H1 (cell line): ENCODE results near the gene GRAMD1C. TPM values are rescaled to one million over a fixed set of nuclear protein-coding genes. Genes with fewer than 3 reads are reported as not detected.

Experiments
- CTCF ChIA-PET: fragments of 300-600 bp; sonication (Branson Sonifier 250); formaldehyde crosslinking; loops from one replicate; lab custom pipeline; 2021; ENCODE audit not compliant: partially characterized antibody; lab: Charles Lee
- POLR2A ChIA-PET: fragments of 300-600 bp; sonication (Branson Sonifier 250); formaldehyde crosslinking; loops from one replicate; lab custom pipeline; 2021; ENCODE audit warnings: inconsistent platforms; ENCODE audit not compliant: partially characterized antibody; lab: Charles Lee
- DNase-seq, 2 experiments: peaks; one replicate each; pipeline versions ENCODE4 v3.0.0 to v3.0.0-alpha.2; 2010 to 2022; ENCODE audit warnings: low spot score in 2 of 2, low read depth in 1 of 2, mixed read lengths in 1 of 2
- FAIRE-seq: peaks from 2 replicates; lab custom pipeline; 2011; peaks lifted over from hg19 to GRCh38; lab: Jason Lieb, UNC
- H2AFZ ChIP-seq: 2 replicates; pipeline ENCODE4 v1.8.1; 2012; ENCODE audit warnings: low read length, inconsistent platforms
- H2AK5ac ChIP-seq: 2 replicates; pipeline ENCODE4 v1.6.1; 2013; ENCODE audit warnings: low read depth, low read length
- H2BK120ac ChIP-seq: replicated peaks from 2 replicates; pipeline ENCODE3; 2013; ENCODE audit warnings: low read depth, low read length, inconsistent platforms
- H2BK12ac ChIP-seq: 2 replicates; pipeline ENCODE4 v1.6.1; 2013; ENCODE audit warnings: low read depth, low read length
- H2BK15ac ChIP-seq: 2 replicates; pipeline ENCODE4 v1.6.1; 2013; ENCODE audit warnings: low read length
- H2BK20ac ChIP-seq: 2 replicates; pipeline ENCODE4 v1.6.1; 2013; ENCODE audit warnings: low read length
- H2BK5ac ChIP-seq: 2 replicates; pipeline ENCODE4 v1.6.1; 2013; ENCODE audit warnings: low read depth, low read length
- H3K14ac ChIP-seq: 2 replicates; pipeline ENCODE4 v1.6.1; 2013; ENCODE audit warnings: inconsistent platforms; ENCODE audit not compliant: insufficient read length
- H3K18ac ChIP-seq: 2 replicates; pipeline ENCODE4 v1.6.1; 2013; ENCODE audit warnings: low read length; ENCODE audit errors: extremely low read depth
- H3K23ac ChIP-seq: 2 replicates; pipeline ENCODE4 v1.6.1; 2013; ENCODE audit warnings: inconsistent platforms; ENCODE audit not compliant: insufficient read length
- H3K23me2 ChIP-seq: 2 replicates; pipeline ENCODE4 v1.6.1; 2013; ENCODE audit warnings: low read depth, low read length
- H3K27ac ChIP-seq: 2 replicates; pipeline ENCODE4 v1.6.1; 2011; ENCODE audit warnings: low read depth, low read length, inconsistent platforms
- H3K27me3 ChIP-seq, 4 experiments: replicated peaks in 1 of 4; 1 replicate in 1 of 4; 2 replicates in 3 of 4; pipeline versions ENCODE4 v1.6.1 to v1.8.1; 2011 to 2013; ENCODE audit warnings: low read length in 3 of 4, mild to moderate bottlenecking in 3 of 4, inconsistent platforms in 2 of 4, mixed read lengths in 2 of 4, moderate library complexity in 1 of 4; ENCODE audit not compliant: control insufficient read depth in 3 of 4, insufficient read depth in 3 of 4; ENCODE audit errors: extremely low read depth in 1 of 4
- H3K36me3 ChIP-seq, 4 experiments: 2 replicates each; pipeline versions ENCODE4 v1.6.1 to v1.8.1; 2011 to 2013; ENCODE audit warnings: mild to moderate bottlenecking in 4 of 4, low read length in 3 of 4, moderate library complexity in 2 of 4, control low read depth in 1 of 4, inconsistent platforms in 1 of 4; ENCODE audit not compliant: insufficient read depth in 4 of 4, control insufficient read depth in 2 of 4
- H3K4ac ChIP-seq: replicated peaks from 2 replicates; pipeline ENCODE3; 2013; ENCODE audit warnings: low read length, low read depth, mixed read lengths, inconsistent platforms; ENCODE audit not compliant: insufficient read length
- H3K4me1 ChIP-seq, 4 experiments: replicated peaks in 1 of 4; 1 replicate in 1 of 4; 2 replicates in 3 of 4; pipeline versions ENCODE4 v1.6.1 to v1.8.1; 2011 to 2013; ENCODE audit warnings: low read length in 3 of 4, inconsistent platforms in 2 of 4, mixed read lengths in 1 of 4; ENCODE audit not compliant: insufficient read depth in 4 of 4, control insufficient read depth in 3 of 4
- H3K4me2 ChIP-seq, 2 experiments: 2 replicates each; pipeline versions ENCODE4 v1.6.1 to v1.8.1; 2011 to 2013; ENCODE audit warnings: low read depth in 2 of 2, low read length in 2 of 2, control low read depth in 1 of 2, inconsistent platforms in 1 of 2, mild to moderate bottlenecking in 1 of 2; ENCODE audit not compliant: insufficient read depth in 1 of 2
- H3K4me3 ChIP-seq, 4 experiments: fragments of 200-600, 300-600 bp in 1 of 4; sonication (generic), shearing (Covaris generic), sonication (Bioruptor Twin) in 1 of 4; 2 replicates each; pipeline versions ENCODE4 v1.5.1 to v1.8.1; 2011 to 2016; ENCODE audit warnings: low read length in 4 of 4, low read depth in 3 of 4, control low read depth in 2 of 4, inconsistent platforms in 2 of 4, mild to moderate bottlenecking in 2 of 4, mixed read lengths in 1 of 4, moderate library complexity in 1 of 4; ENCODE audit not compliant: insufficient read depth in 2 of 4; ENCODE audit errors: extremely low read depth in 1 of 4
- H3K56ac ChIP-seq: replicated peaks from 2 replicates; pipeline ENCODE3; 2013; ENCODE audit warnings: low read depth, mild to moderate bottlenecking, mixed read lengths, low read length, inconsistent platforms; ENCODE audit not compliant: insufficient read length
- H3K79me1 ChIP-seq: 2 replicates; pipeline ENCODE4 v1.6.1; 2013; ENCODE audit warnings: low read depth, low read length, control low read depth
- H3K79me2 ChIP-seq, 2 experiments: 2 replicates each; pipeline versions ENCODE4 v1.6.1 to v1.8.1; 2012 to 2013; ENCODE audit warnings: low read length in 2 of 2, mild to moderate bottlenecking in 2 of 2, inconsistent platforms in 1 of 2; ENCODE audit not compliant: insufficient read depth in 2 of 2, control insufficient read depth in 1 of 2
- H3K9ac ChIP-seq, 4 experiments: replicated peaks in 1 of 4; 1 replicate in 1 of 4; 2 replicates in 3 of 4; pipeline versions ENCODE4 v1.6.1 to v1.8.1; 2011 to 2013; ENCODE audit warnings: low read depth in 3 of 4, low read length in 3 of 4, control low read depth in 2 of 4, mild to moderate bottlenecking in 2 of 4, moderate library complexity in 2 of 4, inconsistent platforms in 1 of 4; ENCODE audit errors: extremely low read depth in 1 of 4
- H3K9me3 ChIP-seq, 2 experiments: 2 replicates each; pipeline versions ENCODE4 v1.6.1 to v1.8.1; 2012 to 2013; ENCODE audit warnings: mild to moderate bottlenecking in 2 of 2, moderate library complexity in 2 of 2, control low read depth in 1 of 2, inconsistent platforms in 1 of 2, low read depth in 1 of 2, low read length in 1 of 2, mixed read lengths in 1 of 2; ENCODE audit not compliant: insufficient read depth in 2 of 2
- H4K20me1 ChIP-seq, 2 experiments: replicated peaks in 1 of 2; 2 replicates each; pipeline versions ENCODE3 to v1.8.1; 2011 to 2013; ENCODE audit warnings: inconsistent platforms in 2 of 2, low read length in 2 of 2, mild to moderate bottlenecking in 1 of 2; ENCODE audit not compliant: insufficient read depth in 2 of 2, control insufficient read depth in 1 of 2
- H4K5ac ChIP-seq: 2 replicates; pipeline ENCODE4 v1.6.1; 2013; ENCODE audit warnings: low read length, low read depth, mixed read lengths, inconsistent platforms; ENCODE audit not compliant: insufficient read length
- H4K8ac ChIP-seq: 2 replicates; pipeline ENCODE4 v1.8.0; 2013; ENCODE audit warnings: mild to moderate bottlenecking, moderate library complexity, low read length, inconsistent platforms; ENCODE audit not compliant: insufficient read depth; ENCODE audit errors: extremely low read depth
- H4K91ac ChIP-seq: replicated peaks from 2 replicates; pipeline ENCODE3; 2013; ENCODE audit warnings: low read length, mixed read lengths, inconsistent platforms; ENCODE audit not compliant: insufficient read length
- RAD21 ChIP-seq, 2 experiments: IDR thresholded peaks in 1 of 2; conservative IDR thresholded peaks in 1 of 2; 2 replicates each; pipeline ENCODE4 v1.6.1; 2011; ENCODE audit warnings: low read depth in 2 of 2, low read length in 2 of 2, improper control_type of control experiment in 1 of 2, inconsistent platforms in 1 of 2, mild to moderate bottlenecking in 1 of 2, moderate library complexity in 1 of 2
- TAF7 ChIP-seq: optimal IDR thresholded peaks from 2 replicates; pipeline ENCODE3; 2011; ENCODE audit warnings: low read depth, mild to moderate bottlenecking, inconsistent platforms, low read length, moderate library complexity, borderline replicate concordance
- WGBS, 2 experiments: shearing (Covaris generic) in 1 of 2; methylation state at CpG; one replicate each; pipeline versions ENCODE4 v1.1.6 to v1.1.7; 2013 to 2015; ENCODE audit warnings: low lambda C conversion rate in 2 of 2, mixed read lengths in 2 of 2, inconsistent platforms in 1 of 2, low coverage in 1 of 2, missing lambda C conversion rate in 1 of 2; ENCODE audit not compliant: insufficient replicate concordance in 2 of 2, insufficient coverage in 1 of 2, insufficient read length in 1 of 2; ENCODE audit errors: extremely low coverage in 1 of 2, missing lambda C conversion rate in 1 of 2; 5-methylcytosine and 5-hydroxymethylcytosine counted together
- polyA plus RNA-seq, 7 experiments: library from polyadenylated mRNA; depleted of rRNA in 3 of 7; stranded (reverse) in 5 of 7; unstranded in 2 of 7; fragments of >200 nt in 5 of 7; fragments of 200-250 nt in 2 of 7; gene quantifications; 1 replicate in 5 of 7; 2 replicates in 1 of 7; 4 replicates in 1 of 7; pipeline versions ENCODE4 v1.2.1 to v1.2.3, GENCODE V29; 2011 to 2013; ENCODE audit warnings: missing spikeins in 2 of 7, mixed read lengths in 2 of 7
- total RNA-seq: library from RNA; stranded (reverse); fragmentation: NEBNext Ultra II Directional; extraction: Animal tissue kit (Norgen Biotek cat#: 25700); gene quantifications from 2 replicates; pipeline ENCODE4 v1.2.1, GENCODE V29; 2021
- TF ChIP-seq, protein P1 (sequence below), 3 experiments: IDR thresholded peaks; 1 replicate in 2 of 3; 2 replicates in 1 of 3; pipeline versions ENCODE4 v1.5.1 to v1.6.1; 2011; ENCODE audit warnings: low read length in 3 of 3, mild to moderate bottlenecking in 3 of 3, inconsistent platforms in 2 of 3, low read depth in 1 of 3, moderate library complexity in 1 of 3; ENCODE audit not compliant: insufficient read depth in 1 of 3; ENCODE audit errors: control extremely low read depth in 1 of 3

The GRAMD1C gene
- total and polyA plus RNA-seq, 2 of the 8 experiments (the other 6 are each of a cell fraction or from before 2014, with no cell fraction given) = 0.62 to 2.1 TPM

DNA sequence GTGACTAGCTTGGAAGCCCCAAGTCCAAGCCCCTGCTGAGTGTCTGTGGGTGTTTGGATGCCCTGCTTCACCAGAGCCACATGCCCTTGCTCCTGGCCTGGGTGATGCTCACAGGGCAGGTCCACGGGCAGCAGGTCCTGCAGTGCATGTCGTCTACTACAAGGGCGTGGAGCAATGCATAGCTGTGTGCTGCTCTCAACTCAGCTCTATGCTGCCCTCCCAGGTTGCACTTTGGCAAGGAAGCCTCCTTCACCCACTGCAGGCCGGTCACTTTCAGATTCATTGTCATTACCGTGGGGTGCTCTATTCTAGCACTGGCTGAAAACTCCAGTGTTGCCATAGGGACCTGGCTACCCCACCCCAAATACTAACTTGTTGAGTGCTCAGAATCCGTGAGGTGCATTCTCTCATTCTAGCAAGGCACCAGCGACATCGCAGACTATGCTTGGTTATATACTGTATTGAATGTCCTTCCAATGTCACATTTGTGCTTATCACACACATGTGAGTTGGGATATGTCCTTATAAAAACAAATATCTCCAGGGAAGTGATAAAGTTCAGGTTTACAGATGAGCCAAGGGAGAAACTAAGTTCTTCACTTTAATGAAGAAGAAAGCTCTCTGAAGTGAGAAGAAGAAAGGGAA lies 51.8 kb downstream of the GRAMD1C start:
- no peaks in the 10 kb centered on the region for H3K79me2 ChIP-seq
- H3K27ac ChIP-seq = no peak overlapping the region
- no peak overlapping the region for H4K5ac ChIP-seq
- TF ChIP-seq RAD21 (IDR thresholded peaks at IDR 0.05 in 1 of 2, conservative IDR thresholded peaks at IDR 0.05 in 1 of 2; ENCODE audit: low read depth in 2 of 2, low read length in 2 of 2) = peak; percentile 26 to 43; a peak in 3 of 4 replicates
- TF ChIP-seq TAF7 = no peak
- TF ChIP-seq, protein P1, sequence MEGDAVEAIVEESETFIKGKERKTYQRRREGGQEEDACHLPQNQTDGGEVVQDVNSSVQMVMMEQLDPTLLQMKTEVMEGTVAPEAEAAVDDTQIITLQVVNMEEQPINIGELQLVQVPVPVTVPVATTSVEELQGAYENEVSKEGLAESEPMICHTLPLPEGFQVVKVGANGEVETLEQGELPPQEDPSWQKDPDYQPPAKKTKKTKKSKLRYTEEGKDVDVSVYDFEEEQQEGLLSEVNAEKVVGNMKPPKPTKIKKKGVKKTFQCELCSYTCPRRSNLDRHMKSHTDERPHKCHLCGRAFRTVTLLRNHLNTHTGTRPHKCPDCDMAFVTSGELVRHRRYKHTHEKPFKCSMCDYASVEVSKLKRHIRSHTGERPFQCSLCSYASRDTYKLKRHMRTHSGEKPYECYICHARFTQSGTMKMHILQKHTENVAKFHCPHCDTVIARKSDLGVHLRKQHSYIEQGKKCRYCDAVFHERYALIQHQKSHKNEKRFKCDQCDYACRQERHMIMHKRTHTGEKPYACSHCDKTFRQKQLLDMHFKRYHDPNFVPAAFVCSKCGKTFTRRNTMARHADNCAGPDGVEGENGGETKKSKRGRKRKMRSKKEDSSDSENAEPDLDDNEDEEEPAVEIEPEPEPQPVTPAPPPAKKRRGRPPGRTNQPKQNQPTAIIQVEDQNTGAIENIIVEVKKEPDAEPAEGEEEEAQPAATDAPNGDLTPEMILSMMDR (IDR thresholded peaks at IDR 0.05; ENCODE audit: control extremely low read depth in 1 of 3, insufficient read depth in 1 of 3, low read depth in 1 of 3, low read length in 3 of 3) = peak; percentile 14 to 49 (median 40); a peak in 3 of 4 replicates
- no peaks in the 10 kb centered on the region for H4K20me1 ChIP-seq
- peak overlapping the region; percentile 30; the same call in 1 of the 2 replicates for H2AFZ ChIP-seq
- no peak overlapping the region for H3K9ac ChIP-seq
- H2BK120ac ChIP-seq = no peak overlapping the region
- no peak overlapping the region for H4K8ac ChIP-seq
- H3K23me2 ChIP-seq = no peaks in the 10 kb centered on the region
- no peak overlapping the region for H3K14ac ChIP-seq
- DNase-seq (peak in 1 of 2 experiments; percentile 49), FAIRE-seq (no peak)
- no peaks in the 10 kb centered on the region for H3K27me3 ChIP-seq
- H3K4me1 ChIP-seq = peaks cover 0 to 3% (median under 1%) of the 10 kb centered on the region in 4 experiments; a peak in 2 of 7 replicates
- no peak overlapping the region for H2BK15ac ChIP-seq
- POLR2A ChIA-PET = no interaction called here
- H3K23ac ChIP-seq = no peak overlapping the region
- no peak overlapping the region for H3K4me3 ChIP-seq
- H3K18ac ChIP-seq = no peak overlapping the region
- H3K79me1 ChIP-seq = no peaks in the 10 kb centered on the region
- no peaks in the 10 kb centered on the region for H3K36me3 ChIP-seq
- WGBS, 2 experiments = 87% methylated on average over 8 of the region's 8 CpGs; no CpG with 5 or more reads in 1 of the 2 experiments
- H2BK20ac ChIP-seq = no peak overlapping the region
- H2AK5ac ChIP-seq = no peak overlapping the region
- no peak overlapping the region for H3K4me2 ChIP-seq
- no peak overlapping the region for H2BK5ac ChIP-seq
- H3K56ac ChIP-seq = no peak overlapping the region
- CTCF ChIA-PET = interaction anchor here (0.6 to 2.7 kb wide), 11 partner anchors 9 to 1086 kb away, joined by 3 to 15 read pairs (median 4); no protein-coding TSS in a partner anchor
- H2BK12ac ChIP-seq = no peak overlapping the region
- no peak overlapping the region for H3K4ac ChIP-seq
- no peaks in the 10 kb centered on the region for H3K9me3 ChIP-seq
- no peak overlapping the region for H4K91ac ChIP-seq
